GOT3 (cell line): ENCODE measurements around the gene MCC.

Source experiments
- DNase-seq: peaks from one replicate; lab custom pipeline; 2025; ENCODE audit warnings: mixed read lengths; lab: John Stamatoyannopoulos, UW

MCC gene

DNA sequence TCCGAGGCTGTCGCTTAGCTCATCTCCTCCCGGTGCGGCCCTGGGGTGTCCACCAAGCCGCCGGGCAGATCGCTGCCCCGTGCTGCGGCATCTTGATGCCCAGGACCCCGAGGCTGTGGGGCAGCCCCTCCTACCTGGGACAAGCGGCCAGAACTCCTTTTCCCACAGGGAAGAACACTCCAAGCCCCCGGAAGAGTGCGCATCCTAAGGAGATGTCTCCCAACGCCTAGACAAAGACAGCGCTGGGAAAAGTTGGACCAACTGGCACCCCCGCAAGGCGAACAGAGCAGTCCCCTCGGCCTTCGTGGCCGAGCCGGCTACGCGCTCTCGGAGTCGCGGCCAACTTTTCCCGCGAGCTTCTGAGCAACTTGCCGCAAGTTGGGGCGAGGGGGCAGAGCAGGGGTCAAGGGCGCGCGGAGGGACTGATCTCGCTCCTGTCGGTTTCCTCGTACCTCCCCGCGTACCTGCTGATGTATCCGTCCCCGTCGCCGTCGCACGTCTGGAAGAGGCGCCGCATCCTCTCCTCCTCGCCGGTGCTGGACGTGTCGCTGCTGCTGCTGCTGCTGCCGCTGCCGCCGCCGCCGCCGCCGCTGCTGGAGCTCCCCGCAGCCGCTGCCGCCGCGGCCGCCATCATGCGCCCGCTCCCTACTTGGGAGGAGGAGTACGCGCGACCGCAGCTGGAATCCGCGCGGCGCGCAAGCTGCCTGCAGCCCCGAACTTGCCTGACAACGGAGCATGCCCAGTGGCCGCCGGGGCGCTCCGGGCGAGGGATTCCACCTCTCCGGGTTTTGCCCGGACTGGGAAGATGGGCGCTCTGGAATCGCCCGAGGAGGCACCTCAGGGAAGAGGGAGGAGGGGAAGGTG is at the start of gene MCC:
MCC (minus strand) TSS at position 673 of the 864 bp plus-strand sequence.
- DNase-seq = peak; percentile 82

DNA sequence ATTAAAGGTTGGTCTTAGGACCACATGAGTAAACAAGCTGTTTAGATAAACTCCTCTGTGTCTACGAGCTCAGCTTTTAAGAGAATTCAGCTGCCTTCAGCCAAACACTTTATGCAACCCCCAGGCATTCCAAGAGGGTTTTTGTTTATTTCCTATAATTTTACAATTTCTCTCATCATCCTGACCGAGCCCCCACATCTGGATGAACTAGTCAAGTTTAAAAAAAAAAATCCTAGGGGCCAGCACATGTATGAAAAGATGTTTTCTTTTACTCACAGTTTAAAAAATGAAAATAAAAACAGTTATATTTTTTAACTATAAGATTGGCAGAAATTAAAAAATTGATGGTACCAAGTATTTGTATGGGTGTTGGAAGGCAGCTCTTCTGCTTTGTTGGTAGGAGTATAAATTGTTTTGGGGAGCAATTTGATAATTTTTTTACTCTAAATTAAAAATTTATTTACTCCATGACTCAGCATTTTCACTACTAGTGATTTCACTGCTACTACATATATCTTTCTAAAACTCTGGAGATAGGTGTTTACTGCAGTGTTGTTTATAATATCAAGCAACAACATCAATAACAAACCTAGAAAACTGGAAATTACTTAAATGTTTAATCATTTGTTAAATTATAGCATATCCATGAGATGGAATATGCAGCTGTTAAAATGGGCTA is 43.4 kb upstream of the MCC start:
- no peak for DNase-seq

- DNase-seq = no peak
Observed at GRCh38 chr5:113527746-113528145, 39.5 kb upstream of the MCC start.

GRCh38 chr5:113526421-113526820 is 38.2 kb upstream of the MCC start:
- DNase-seq = no peak

DNA sequence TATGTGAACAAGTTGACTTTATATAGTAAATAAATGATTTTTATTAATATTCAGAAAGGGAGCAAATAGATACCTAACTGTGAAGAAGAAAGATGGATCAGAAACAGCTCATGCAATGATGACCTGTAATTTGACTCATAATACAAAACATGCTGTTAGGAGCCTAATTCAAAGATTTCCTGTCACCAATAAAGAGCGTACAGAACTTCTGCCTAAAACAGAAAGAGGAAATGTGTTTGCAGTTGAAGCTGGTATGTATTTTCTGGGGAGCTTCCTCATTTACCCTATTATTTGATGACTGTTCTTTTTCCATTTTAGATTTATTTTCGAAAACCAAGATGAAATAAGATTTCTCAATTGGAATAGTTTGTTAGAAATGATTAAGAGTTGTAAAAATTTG is 36.7 kb upstream of the MCC start:
- DNase-seq = no peak

GRCh38 chr5:113523168-113523567 is 34.9 kb upstream of the MCC start:
- DNase-seq = no peak

DNA sequence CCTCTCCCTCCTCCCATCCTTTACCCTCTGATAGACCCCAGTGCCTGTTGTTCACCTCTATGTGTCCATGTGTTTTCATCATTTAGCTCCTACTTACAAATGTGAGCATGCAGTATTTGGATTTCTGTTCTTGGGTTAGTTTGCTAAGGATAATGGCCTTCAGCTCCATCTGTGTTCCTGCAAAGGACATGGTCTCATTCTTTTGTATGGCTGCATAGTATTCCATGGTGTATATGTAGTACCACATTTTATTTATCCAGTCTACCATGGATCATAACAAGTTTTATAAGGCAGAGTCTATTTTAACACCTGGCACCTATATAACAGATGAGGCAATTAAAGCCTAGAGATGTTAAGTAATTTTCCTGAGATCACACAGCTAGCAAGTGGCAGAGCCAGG is 32.6 kb upstream of the MCC start:
- no peak for DNase-seq

- DNase-seq = no peak
Observed at GRCh38 chr5:113520429-113520828, 32.2 kb upstream of the MCC start.

DNA sequence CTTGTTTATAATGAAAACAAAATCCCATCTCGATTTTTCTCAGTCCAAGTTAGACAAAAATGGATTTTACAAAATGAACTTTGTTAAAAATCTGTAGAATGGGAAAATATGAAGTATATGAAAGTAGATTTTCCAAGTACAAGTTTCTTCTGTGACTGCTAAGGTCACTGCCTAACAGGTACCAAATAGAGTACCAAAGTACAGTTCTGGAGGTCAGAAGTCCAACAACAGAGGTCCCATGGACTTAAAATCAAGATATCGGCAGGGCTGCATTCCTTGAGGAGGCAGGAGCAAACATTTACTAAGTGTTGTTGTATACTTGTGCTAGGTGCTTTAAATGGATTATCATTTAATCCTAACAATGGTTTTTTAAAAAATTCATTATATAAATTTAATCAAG is 31.2 kb upstream of the MCC start:
- no peak for DNase-seq

DNA sequence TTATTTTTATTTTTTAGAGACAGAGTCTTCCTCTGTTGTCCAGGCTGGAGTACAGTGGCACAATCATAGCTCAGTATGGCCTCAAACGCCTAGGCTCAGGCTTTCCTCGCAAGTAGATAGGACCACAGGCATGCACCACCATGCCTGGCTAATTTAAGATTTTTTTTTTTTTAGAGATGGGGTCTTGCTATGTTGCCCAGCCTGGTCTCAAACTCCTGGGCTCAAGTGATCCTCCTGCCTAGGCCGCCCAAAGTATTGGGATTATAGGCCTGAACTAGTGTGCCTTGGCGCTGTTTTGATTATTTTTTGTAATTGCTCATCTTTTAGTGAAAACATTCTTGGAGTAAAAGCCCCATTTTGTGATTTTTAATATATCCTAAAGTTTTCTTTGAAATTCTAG is 30.6 kb upstream of the MCC start:
- no peak for DNase-seq

- no peak for DNase-seq
Observed at GRCh38 chr5:113514289-113514635, 26.0 kb upstream of the MCC start.

DNA sequence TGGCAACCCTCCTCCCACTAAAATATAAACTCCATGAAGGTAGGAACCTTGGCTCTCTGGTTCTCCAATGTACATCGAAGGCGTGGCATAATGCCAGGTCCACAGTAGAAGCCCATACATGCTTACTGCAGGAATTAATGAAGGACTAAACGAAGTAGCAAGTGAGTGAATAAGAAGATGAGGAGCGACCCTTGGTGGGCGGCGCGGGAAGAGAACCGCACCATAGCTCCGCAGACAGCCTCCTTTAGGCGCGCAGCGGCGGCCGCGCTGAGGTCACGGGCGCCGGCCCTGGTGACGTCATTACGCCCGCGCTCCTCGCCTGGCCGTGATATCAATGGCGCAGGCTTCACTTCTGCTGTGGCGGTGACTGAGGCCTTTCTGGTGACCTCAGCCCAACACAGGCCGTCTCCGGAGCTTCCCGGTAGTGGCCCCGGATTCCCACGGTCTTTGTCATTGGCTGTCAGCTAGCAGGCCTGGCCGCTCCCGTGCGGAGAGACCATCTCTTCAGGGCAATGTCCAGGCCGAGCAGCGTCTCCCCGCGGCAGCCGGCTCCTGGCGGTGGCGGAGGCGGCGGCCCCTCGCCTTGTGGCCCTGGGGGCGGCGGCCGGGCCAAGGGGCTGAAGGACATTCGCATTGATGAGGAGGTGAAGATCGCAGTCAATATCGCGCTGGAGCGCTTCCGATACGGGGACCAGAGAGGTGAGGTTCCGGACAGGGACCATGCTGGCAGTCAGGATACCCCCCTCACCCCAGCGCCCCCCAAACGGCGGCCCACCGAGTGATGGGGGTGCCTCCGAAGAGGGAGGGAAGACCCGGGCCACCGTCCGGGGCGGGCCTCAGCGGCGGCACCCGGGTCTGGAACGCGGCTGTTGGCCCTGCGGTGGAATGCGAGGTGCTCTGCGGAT is 25.4 kb upstream of the MCC start, which contains the start of gene YTHDC2:
YTHDC2 (plus strand) TSS at position 311 of the 905 bp plus-strand sequence; CDS start at position 513, 202 bp downstream.
- DNase-seq = peak; percentile 78

DNA sequence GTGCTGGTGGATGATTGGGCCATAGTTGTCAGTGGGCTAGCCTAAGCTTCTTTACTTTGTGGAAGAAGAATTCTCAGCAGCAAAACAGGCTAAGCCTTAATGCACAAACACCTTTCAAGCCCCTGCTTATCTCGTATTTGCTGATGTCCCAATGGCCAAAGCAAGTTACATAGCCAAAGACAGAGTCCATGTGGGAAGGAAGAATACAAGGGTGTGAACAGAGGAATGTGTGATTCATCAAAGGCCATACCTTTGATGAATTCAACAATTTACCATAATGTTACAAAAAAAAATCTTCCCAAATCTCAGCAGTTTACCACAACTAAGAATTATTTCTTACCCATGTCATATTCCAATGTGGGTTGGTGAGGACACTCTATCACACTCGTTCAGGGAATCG is 24.1 kb upstream of the MCC start:
- DNase-seq = no peak

DNA sequence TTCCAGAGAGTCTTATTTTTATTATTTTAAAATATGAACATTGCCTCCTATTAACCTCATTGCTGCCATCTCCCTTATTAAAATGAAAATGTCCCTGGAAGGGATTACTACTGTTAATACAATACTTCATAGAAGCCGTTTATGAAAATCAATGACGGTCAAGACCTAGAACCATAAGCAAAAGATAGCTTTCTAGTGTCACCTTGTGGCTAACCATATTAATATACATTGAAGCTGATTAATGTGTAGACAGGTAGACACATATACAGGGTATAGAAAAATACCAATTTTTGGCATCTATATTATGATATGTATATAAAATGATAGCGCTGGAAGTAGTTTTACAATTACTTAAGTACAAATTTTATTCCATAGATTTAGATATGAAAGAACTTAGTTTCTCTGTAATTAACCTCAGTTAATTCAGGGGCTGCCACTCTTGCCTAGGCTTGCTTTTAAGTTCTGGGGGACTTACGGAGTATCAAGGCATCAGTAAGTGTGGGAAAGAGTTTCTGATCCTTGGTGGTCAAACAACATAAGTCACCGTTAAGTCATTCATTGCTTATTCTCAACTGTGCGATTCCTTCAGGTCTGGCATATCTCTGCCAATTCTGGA is 22.7 kb upstream of the MCC start:
- DNase-seq = no peak

DNA sequence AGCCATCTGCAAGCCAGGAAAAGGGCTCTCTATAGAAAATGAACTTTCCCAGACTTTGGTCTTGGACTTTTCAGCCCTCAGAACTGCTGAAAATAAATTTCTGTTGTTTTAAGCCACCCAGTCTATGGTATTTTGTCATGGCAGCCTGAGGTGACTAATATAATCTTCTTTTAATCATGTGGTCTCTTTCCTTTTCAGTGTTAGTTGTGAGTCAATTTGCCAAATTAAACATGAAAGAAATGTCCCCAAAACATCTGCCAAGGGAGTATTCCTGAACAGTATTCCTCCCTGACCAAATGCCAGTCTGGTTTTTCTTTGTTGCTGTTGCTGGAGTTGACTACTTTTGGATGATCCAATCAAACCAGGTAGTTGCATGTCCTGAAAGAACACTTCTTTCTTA is 20.5 kb upstream of the MCC start:
- no peak for DNase-seq

DNA sequence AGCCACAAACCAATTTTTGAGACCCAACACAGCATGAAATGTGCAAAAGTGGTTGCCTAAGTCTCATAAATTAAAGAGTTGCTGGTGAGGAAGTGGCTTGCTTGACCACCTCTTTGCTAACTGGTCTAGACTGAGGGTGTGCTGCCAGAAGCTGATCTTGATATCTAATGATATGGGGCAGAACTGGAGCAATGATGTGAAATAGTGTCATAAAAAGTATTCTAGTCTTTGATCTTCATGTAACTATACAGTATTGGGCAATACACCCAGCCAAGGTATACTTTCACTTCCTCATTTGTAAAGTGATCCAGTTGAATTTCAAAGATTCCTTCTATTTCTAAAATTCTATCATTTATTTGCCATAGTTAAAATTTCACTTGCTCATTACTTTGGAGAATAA is 19.3 kb upstream of the MCC start:
- DNase-seq = no peak

- no peak for DNase-seq
Observed at GRCh38 chr5:113505181-113505580, 16.9 kb upstream of the MCC start.

DNA sequence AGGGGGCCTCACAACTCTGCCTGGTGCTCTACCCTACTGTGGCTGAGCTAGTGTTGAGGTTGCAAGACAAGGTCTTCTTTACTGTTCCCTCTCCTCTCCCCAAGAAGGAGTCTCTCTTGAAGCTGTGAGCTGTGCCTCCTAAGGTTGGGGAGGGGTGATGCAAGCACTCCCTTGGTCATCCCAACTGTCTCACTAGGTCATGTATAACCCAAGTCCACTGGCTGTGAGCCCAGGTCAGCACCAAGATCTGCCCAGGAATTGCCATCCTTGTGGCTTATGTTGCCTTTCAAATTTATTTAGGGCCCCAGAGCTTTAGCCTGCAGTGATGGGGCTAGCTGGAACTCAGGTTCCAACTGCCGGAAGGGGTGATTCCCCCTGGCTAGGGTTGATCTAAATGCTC is 14.9 kb upstream of the MCC start:
- no peak for DNase-seq

GRCh38 chr5:113502073-113502472 is 13.8 kb upstream of the MCC start:
- no peak for DNase-seq

- DNase-seq = no peak
Observed at GRCh38 chr5:113495422-113495841, 7.2 kb upstream of the MCC start.

GRCh38 chr5:113493446-113493845 is 5.2 kb upstream of the MCC start:
- DNase-seq = no peak

DNA sequence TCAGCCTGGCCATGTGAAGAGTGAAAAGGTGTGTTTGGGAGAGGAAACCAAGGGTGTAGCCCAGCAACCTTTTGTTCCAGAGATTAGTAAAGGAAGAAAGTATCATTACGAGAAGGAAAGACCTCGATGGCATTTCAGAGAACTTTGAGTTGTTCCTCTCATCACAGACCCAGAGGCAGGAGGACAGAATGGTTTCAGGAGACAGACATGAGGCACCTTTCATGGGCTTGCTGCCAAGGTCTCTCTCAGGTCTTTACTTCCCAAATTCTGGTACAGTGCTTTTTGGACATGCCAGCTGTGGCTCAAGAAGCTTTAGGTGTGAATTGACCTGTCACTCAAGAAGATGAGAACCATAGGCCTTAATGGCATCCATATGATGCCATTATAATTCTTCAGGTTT is 2.8 kb upstream of the MCC start:
- no peak for DNase-seq
